GM18511 (cell line): ENCODE results near the gene MDM4.
"Not testable (repeated sequence)": the region's sequence is repeated elsewhere in the genome, so short reads cannot be mapped to it uniquely, and the experiment has no call there.

Source experiments
- ATAC-seq: cut with Tn5 transposase; IDR thresholded peaks from one replicate; pipeline ENCODE4 v1.9.1; 2021; ENCODE audit warnings: mild to moderate bottlenecking, moderate library complexity; ENCODE audit not compliant: unreplicated experiment

MDM4 gene

GRCh38 chr1:204516180-204516879 lies at the start of gene MDM4:
Gene MDM4 (plus strand): TSS chr1:204516406. CDS start chr1:204525519, 9,113 bp downstream.
- peak; percentile 76 for ATAC-seq

- no peak for ATAC-seq
Measured at GRCh38 chr1:204466416-204467405, 49.5 kb upstream of the MDM4 start.

DNA sequence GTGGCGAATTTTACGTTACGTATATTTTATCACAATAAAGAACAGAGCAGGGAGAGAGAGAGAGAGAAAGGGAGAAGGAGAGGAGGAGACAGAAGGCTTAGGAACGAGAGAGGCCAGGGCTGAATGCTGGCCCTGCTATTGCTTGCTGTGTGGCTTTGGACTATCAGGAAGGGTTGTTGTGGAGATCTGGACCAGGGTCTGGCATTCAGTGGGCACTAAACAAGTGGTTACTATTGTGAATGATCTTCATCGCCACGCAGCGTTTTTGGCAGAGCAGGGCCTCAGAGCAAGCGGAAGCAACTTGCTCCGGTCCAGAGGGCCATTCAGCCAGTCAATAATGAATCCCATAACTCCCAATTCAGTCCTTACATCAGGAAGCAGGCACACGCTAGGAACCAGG lies 48.0 kb upstream of the MDM4 start:
- no peak for ATAC-seq

DNA sequence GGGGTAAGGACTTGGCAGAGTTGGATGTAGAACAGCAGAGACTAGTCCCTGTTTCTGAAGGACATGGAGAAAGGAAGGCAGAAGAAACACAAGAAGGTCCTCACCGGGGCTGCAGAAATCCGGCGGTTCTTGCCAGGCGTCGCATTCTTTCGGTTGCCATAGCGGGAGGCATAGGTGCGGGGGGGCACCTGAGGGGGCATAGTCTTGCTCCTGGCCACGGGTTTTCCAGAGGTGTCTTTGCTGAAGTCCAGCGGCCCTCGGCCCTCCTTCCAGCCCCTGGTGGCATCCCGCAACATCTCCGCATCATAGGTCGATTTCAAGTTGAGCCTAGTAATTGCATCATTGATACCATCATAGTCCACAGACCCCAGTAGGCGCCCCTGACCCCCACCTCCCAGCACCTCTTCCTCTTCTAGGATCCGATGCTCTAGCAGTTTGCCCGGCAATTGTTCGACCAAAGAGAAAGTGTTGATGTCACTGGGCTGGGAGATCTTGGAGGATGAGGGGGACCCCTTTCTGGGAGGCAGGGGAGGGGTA lies 47.4 kb upstream of the MDM4 start:
- no peak for ATAC-seq

GRCh38 chr1:204469304-204469703 lies 46.9 kb upstream of the MDM4 start:
- no peak for ATAC-seq

DNA sequence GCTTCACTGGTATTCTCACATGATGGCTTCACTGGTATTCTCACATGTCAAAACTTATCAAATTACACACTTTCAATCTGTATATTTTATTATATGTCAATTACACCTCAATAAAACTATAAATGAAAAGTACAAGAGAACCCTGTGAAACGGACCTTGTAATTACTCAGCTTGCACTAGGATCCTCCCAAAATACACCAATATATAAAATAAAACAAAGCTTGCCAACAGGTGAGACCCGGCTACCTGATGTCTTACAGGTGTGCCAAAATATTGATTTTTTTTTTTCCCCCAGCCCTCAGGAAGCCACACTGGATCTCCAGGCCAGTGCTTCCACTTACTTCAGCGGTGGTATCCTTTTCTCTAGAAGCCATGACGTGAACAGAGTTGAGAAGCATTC lies 44.5 kb upstream of the MDM4 start:
- ATAC-seq, result no peak

DNA sequence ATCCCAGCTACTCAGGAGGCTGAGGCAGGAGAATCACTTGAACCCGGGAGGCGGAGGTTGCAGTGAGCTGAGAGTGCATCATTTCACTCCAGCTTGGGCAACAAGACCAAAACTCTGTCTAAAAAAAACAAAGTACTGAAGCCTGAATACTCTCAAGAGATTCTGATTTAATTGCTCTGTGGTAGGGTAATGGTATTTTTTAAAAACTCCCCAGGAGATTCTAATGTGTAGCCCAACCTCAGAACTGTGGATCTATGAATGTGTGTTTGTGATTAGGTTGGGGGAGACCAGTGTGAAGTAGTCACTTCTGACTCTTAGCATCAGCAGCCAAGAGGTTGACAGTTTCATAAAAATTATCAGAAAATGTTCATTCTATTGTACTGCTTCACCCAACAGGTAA lies 43.5 kb upstream of the MDM4 start:
- ATAC-seq, result no peak

GRCh38 chr1:204473400-204473965 lies 42.7 kb upstream of the MDM4 start:
- ATAC-seq, result no peak

GRCh38 chr1:204475656-204476432 lies 40.4 kb upstream of the MDM4 start:
- ATAC-seq, result no peak

GRCh38 chr1:204476563-204476962 lies 39.6 kb upstream of the MDM4 start:
- ATAC-seq, result no peak

- no peak for ATAC-seq
Measured at GRCh38 chr1:204477036-204477740, 39.0 kb upstream of the MDM4 start.

- no peak for ATAC-seq
Measured at GRCh38 chr1:204478172-204478899, 37.9 kb upstream of the MDM4 start.

DNA sequence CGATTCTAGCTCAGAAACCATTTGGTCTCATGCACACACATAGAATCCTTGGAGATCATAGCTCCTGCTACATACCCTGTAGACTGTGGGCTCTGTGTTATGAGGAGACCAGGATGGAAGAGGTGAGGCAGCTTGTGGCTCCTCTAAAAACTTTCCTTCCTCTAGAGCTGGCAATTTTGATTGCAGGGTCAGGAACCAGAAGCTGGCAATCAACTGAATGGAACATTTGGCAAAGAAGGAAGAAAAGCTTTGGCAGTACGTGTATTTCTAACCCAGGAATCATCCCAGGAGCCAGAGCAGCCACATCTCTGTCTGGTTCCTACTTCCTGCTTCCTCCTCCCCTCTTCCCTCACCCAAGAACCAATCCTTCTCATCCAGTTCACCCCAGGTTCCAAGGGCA lies 37.3 kb upstream of the MDM4 start:
- no peak for ATAC-seq

DNA sequence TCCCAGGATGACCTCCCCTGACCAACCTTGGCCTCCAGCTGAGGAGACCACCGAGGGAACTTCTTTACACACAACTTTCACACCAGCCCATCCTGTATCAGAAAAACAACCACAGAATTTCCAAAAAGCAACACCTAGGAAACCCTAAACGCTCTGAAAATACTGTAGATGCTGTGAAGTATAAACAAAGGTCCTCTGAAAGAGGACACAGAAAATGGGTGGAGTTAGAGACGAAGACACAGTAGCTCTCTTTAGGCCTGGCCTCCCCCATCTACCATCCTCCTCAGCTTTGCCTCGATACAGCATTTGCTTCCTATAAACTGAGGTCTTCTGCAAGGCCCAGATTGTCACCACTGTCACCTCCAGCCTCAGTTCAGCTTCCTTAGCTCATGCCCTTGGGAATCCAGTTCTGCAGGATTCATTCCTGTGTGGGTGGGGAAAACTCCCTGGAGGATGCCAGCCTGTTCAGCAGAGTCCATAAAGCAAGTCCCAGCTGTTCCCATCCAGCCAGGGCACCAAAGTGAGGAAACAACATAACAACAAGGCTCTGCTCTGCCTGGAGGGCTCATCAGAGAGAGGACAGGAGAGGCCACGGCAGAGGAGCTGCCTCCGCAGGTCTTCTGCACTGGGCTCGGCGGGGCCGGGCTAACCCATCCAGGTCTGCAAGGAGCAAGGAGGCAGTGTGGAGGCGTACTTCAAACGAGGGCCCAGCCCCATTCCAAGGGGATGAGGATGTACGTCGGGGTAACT lies 36.6 kb upstream of the MDM4 start:
- ATAC-seq, result no peak

GRCh38 chr1:204480515-204480914 lies 35.7 kb upstream of the MDM4 start:
- peak; percentile 72 for ATAC-seq

DNA sequence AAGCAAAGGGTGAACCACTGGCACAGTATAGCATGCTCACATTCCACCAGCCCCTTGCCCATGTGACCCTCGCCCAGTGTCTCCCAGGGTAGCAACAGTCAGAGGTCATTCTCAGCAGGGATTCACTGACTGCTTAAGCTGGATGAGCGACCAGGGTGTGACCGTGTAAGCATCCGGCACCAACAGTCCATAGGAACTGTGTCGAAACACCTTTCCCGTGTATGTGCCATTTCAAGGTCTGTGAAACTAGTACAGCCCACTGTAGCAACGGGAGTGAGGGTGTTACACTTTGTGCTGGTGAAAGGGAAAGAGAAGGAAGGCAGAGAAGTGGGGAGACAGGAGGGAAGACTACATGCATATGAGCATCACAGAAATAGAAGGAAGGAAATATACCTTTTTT lies 32.4 kb upstream of the MDM4 start:
- no peak for ATAC-seq

DNA sequence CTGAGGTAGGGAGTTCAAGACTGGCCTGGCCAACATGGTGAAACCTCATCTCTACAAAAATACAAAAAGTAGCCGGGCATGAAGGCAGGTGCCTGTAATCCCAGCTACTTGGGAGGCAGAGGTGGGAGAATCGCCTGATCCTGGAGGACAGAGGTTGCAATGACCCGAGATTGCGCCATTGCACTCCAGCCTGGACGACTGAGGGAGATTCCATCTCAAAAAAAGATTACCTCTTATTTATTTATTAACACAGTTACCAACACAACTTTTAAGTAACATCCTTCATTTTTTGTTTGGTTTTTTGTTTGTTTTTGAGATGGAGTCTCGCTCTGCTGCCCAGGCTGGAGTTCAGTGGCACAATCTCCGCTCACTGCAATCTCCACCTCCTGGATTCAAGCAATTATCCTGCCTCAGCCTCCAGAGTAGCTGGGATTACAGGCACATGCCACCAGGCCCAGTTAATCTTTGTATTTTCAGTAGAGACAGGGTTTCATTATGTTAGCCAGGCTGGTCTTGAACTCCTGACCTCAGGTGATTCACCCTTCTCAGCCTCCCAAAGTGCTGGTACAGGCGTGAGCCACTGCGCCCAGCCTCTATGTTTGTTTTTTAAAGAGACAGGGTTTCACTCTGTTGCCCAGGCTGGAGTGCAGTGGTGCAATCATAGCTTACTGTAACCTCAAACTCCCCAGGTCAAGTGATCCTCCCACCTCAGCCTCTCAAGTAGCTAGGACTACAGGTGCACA lies 29.5 kb upstream of the MDM4 start:
- ATAC-seq, result not testable (repeated sequence)

GRCh38 chr1:204487256-204487615 lies 29.0 kb upstream of the MDM4 start:
- no peak for ATAC-seq
